Panc1 (cell line): Measurements from ENCODE around the gene DVL2. TPM values are rescaled to one million over a fixed set of nuclear protein-coding genes. Genes with fewer than 3 reads are reported as not detected.

Experiments used
- ATAC-seq: fragments of 200-7000 bp; cut with Tn5 transposase; 2 replicates; pipeline ENCODE4 v1.9.1; 2020; ENCODE audit warnings: mild to moderate bottlenecking, moderate library complexity
- BruUV-seq: library from RNA; stranded (reverse); fragments of 400-500 nt; replicated peaks from 2 replicates; lab custom pipeline; 2021; lab: Mats Ljungman, UMichigan
- CTCF ChIA-PET: fragments of 300-600 bp; sonication (Branson Sonifier 250); formaldehyde crosslinking; loops from one replicate; lab custom pipeline; 2022; ENCODE audit warnings: antibody characterized with exemption; lab: Charles Lee
- POLR2A ChIA-PET: fragments of 300-600 bp; sonication (Branson Sonifier 250); formaldehyde crosslinking; loops from one replicate; lab custom pipeline; 2022; ENCODE audit warnings: antibody characterized with exemption; lab: Charles Lee
- DNase-seq: peaks from one replicate; pipeline ENCODE4 v3.0.0-alpha.2; 2010; ENCODE audit warnings: low read depth, low spot score
- H3K27ac ChIP-seq: 2 replicates; pipeline ENCODE4 v1.5.1; 2011; ENCODE audit warnings: mild to moderate bottlenecking, low read length, inconsistent platforms
- H3K27me3 ChIP-seq: fragments of 200-500 bp; sonication (Bioruptor generic); 2 replicates; pipeline ENCODE4 v1.6.0; 2014; ENCODE audit warnings: low read length, inconsistent platforms; ENCODE audit not compliant: control insufficient read depth, insufficient read depth
- H3K36me3 ChIP-seq: fragments of 200-500 bp; sonication (Bioruptor generic); 2 replicates; pipeline ENCODE4 v1.5.1; 2014; ENCODE audit warnings: inconsistent platforms, mild to moderate bottlenecking, low read length, moderate library complexity; ENCODE audit not compliant: control insufficient read depth, insufficient read depth
- H3K4me1 ChIP-seq: 2 replicates; pipeline ENCODE4 v1.5.1; 2011; ENCODE audit warnings: inconsistent platforms, mild to moderate bottlenecking, low read length, moderate library complexity; ENCODE audit not compliant: control insufficient read depth, insufficient read depth
- H3K4me3 ChIP-seq, 2 experiments: 2 replicates each; pipeline ENCODE4 v1.5.1; 2011 to 2012; ENCODE audit warnings: low read depth in 2 of 2, low read length in 2 of 2, mild to moderate bottlenecking in 2 of 2, inconsistent platforms in 1 of 2, moderate library complexity in 1 of 2
- H3K9me3 ChIP-seq: fragments of 200-500 bp; sonication (Bioruptor generic); 2 replicates; pipeline ENCODE4 v1.5.1; 2014; ENCODE audit warnings: low read depth, mild to moderate bottlenecking, inconsistent platforms, low read length, moderate library complexity; ENCODE audit not compliant: control insufficient read depth, insufficient read depth
- CTCF ChIP-seq: fragments of 450-650 bp; IDR thresholded peaks from 2 replicates; pipeline ENCODE4 v1.5.1; 2017; ENCODE audit warnings: mild to moderate bottlenecking
- POLR2AphosphoS5 ChIP-seq: IDR thresholded peaks from 2 replicates; pipeline ENCODE4 v1.6.1; 2012; ENCODE audit warnings: mild to moderate bottlenecking, low read depth, low read length, moderate library complexity
- REST ChIP-seq, 2 experiments: IDR thresholded peaks; 2 replicates each; pipeline ENCODE4 v1.6.1; 2011 to 2012; ENCODE audit warnings: low read depth in 2 of 2, control low read depth in 1 of 2, low read length in 1 of 2, mild to moderate bottlenecking in 1 of 2, moderate library complexity in 1 of 2; ENCODE audit not compliant: insufficient read depth in 1 of 2
- SIN3A ChIP-seq: IDR thresholded peaks from 2 replicates; pipeline ENCODE4 v1.6.1; 2012; ENCODE audit warnings: low read depth, mild to moderate bottlenecking, low read length, moderate library complexity, borderline replicate concordance; ENCODE audit not compliant: insufficient read depth
- TCF7L2 ChIP-seq: IDR thresholded peaks from 2 replicates; pipeline ENCODE4 v1.6.1; 2011; ENCODE audit warnings: mild to moderate bottlenecking, low read depth, low read length, inconsistent platforms
- in situ Hi-C: cut with HindIII; loops from 2 replicates; pipeline ENCODE4 v1.10.0; 2016; ENCODE audit warnings: low sequenced_read_pairs, low pct_unique_long_range_greater_than_20kb
- intact Hi-C: fragments of 100-400 bp; cut with micrococcal nuclease; formaldehyde crosslinking; loops from one replicate; pipeline ENCODE4 v1.10.0; 2022; ENCODE audit not compliant: unreplicated experiment
- total RNA-seq: library from RNA; stranded (reverse); gene quantifications from one replicate; pipeline ENCODE4 v1.2.1, GENCODE V29; 2021; ENCODE audit not compliant: unreplicated experiment

Gene DVL2
- total RNA-seq, 1 experiment from 2014 or later: 84.2 TPM

GRCh38 chr17:7249830-7250229 lies 15.5 kb upstream of the DVL2 start:
- TF ChIP-seq SIN3A (no peak), TCF7L2 (no peak)
- Histone ChIP-seq H3K9me3 (no peaks in the 10 kb centered on the region), H3K27ac (peak overlapping the region; percentile 92), H3K4me3 (peak overlapping the region; percentile 72 to 80), H3K36me3 (peaks cover 8% of the 10 kb centered on the region), H3K4me1 (peaks cover 16% of the 10 kb centered on the region), H3K27me3 (no peaks in the 10 kb centered on the region)
- no peak for DNase-seq
- CTCF ChIA-PET: no interaction called here
- POLR2A ChIA-PET: interaction anchor here (0.5 kb wide), 1 partner anchor 17 kb away, joined by 6 read pairs; no protein-coding TSS in a partner anchor
- no TSS peak for BruUV-seq
- in situ Hi-C loops: no loop called here
- ATAC-seq: no peak
- intact Hi-C loops: no loop called here

- in situ Hi-C loops (no loop called here), intact Hi-C loops (no loop called here)
- ChIA-PET CTCF (no interaction called here), POLR2A (interaction anchor here (0.5 kb wide), 1 partner anchor 18 kb away, joined by 6 read pairs; no protein-coding TSS in a partner anchor)
- BruUV-seq: no TSS peak
- DNase-seq (no peak), ATAC-seq (no peak)
- TF ChIP-seq TCF7L2 (no peak), POLR2AphosphoS5 (no peak), CTCF (no peak), REST (IDR thresholded peaks at IDR 0.05; ENCODE audit: insufficient read depth in 1 of 2, low read depth in 2 of 2, low read length in 1 of 2) (no peak), SIN3A (no peak)
- Histone ChIP-seq H3K9me3 (no peaks in the 10 kb centered on the region), H3K27ac (peak overlapping the region; percentile 14; the same call in 1 of the 2 replicates), H3K4me1 (peaks cover 16% of the 10 kb centered on the region), H3K27me3 (no peaks in the 10 kb centered on the region), H3K36me3 (peaks cover 7% of the 10 kb centered on the region), H3K4me3 (peak overlapping the region; percentile 18 to 80)
Observed at GRCh38 chr17:7249214-7249613, 14.9 kb upstream of the DVL2 start.

- BruUV-seq: no TSS peak
- Histone ChIP-seq H3K27ac (peak overlapping the region; percentile 14; the same call in 1 of the 2 replicates), H3K4me1 (peaks cover 16% of the 10 kb centered on the region), H3K4me3 (peak overlapping the region in 1 of 2 experiments; percentile 18; a peak in 1 of 4 replicates), H3K27me3 (no peaks in the 10 kb centered on the region), H3K9me3 (no peaks in the 10 kb centered on the region), H3K36me3 (peaks cover 5% of the 10 kb centered on the region)
- ChIA-PET POLR2A (no interaction called here), CTCF (no interaction called here)
- in situ Hi-C loops: no loop called here
- DNase-seq (no peak), ATAC-seq (no peak)
- no peak for TF ChIP-seq TCF7L2
- no peak for TF ChIP-seq POLR2AphosphoS5
- TF ChIP-seq REST (IDR thresholded peaks at IDR 0.05; ENCODE audit: insufficient read depth in 1 of 2, low read depth in 2 of 2, low read length in 1 of 2): no peak
- no peak for TF ChIP-seq SIN3A
- TF ChIP-seq CTCF: no peak
- intact Hi-C loops: no loop called here
Observed at GRCh38 chr17:7248796-7249195, 14.5 kb upstream of the DVL2 start.
